ENCODE measurements around the gene WDCP. TPM values are rescaled to one million over a fixed set of nuclear protein-coding genes. Genes with fewer than 3 reads are reported as not detected.

WDCP gene
- total RNA-seq, 1 donor from 2014 or later, result 43.9 TPM

- Mint-ChIP-seq H3K27me3 (ENCODE audit: low read depth) (no peaks in the 10 kb centered on the region), H3K4me1 (peaks cover 26% of the 10 kb centered on the region), H3K4me3 (peak overlapping the region; percentile 98), H3K36me3 (ENCODE audit: low read depth) (peaks cover 8% of the 10 kb centered on the region), H3K9me3 (no peaks in the 10 kb centered on the region), H3K27ac (ENCODE audit: unreplicated experiment) (no peak overlapping the region)
- no peak for TF ChIP-seq CTCF (conservative IDR thresholded peaks at IDR 0.05)
- DNase-seq (ENCODE audit: low read depth, low spot score), result no peak
These were observed 38.0 kb upstream of the WDCP start for GRCh38 chr2:24085200-24085489.

- H3K4me3 Mint-ChIP-seq, result peak within 1 kb of the TSS; percentile 98
These were observed 37.4 kb upstream of the WDCP start, which contains the start of gene TP53I3 for GRCh38 chr2:24084386-24085199. TSS of gene TP53I3 (minus strand) at chr2:24084834. CDS start at chr2:24084326, 508 bp downstream.

GRCh38 chr2:24083567-24084385 lies 36.6 kb upstream of the WDCP start:
- Mint-ChIP-seq H3K4me3 (peak overlapping the region; percentile 98), H3K4me1 (peaks cover 26% of the 10 kb centered on the region), H3K36me3 (ENCODE audit: low read depth) (peaks cover 13% of the 10 kb centered on the region), H3K27ac (ENCODE audit: unreplicated experiment) (peak overlapping the region; percentile 99), H3K27me3 (ENCODE audit: low read depth) (no peaks in the 10 kb centered on the region), H3K9me3 (no peaks in the 10 kb centered on the region)
- no peak for TF ChIP-seq CTCF (conservative IDR thresholded peaks at IDR 0.05)
- DNase-seq (ENCODE audit: low read depth, low spot score), result no peak

More at GRCh38 chr2:24084386-24085199, 37.4 kb upstream of the WDCP start, which contains the start of gene TP53I3:
- H3K9me3 Mint-ChIP-seq, result no peaks in the 10 kb centered on the region
- H3K36me3 Mint-ChIP-seq (ENCODE audit: low read depth), result peaks cover 9% of the 10 kb centered on the region
- H3K27ac Mint-ChIP-seq (ENCODE audit: unreplicated experiment), result peak within 1 kb of the TSS; percentile 99
- peak; percentile 99 for TF ChIP-seq CTCF (conservative IDR thresholded peaks at IDR 0.05)
- peak; percentile 96 for DNase-seq (ENCODE audit: low read depth, low spot score)
- H3K4me1 Mint-ChIP-seq, result peaks cover 26% of the 10 kb centered on the region
- H3K27me3 Mint-ChIP-seq (ENCODE audit: low read depth), result no peaks in the 10 kb centered on the region

GRCh38 chr2:24082787-24083566 lies 35.8 kb upstream of the WDCP start:
- Mint-ChIP-seq H3K27me3 (ENCODE audit: low read depth) (no peaks in the 10 kb centered on the region), H3K27ac (ENCODE audit: unreplicated experiment) (peak overlapping the region; percentile 99), H3K9me3 (no peaks in the 10 kb centered on the region), H3K4me3 (peak overlapping the region; percentile 98), H3K36me3 (ENCODE audit: low read depth) (peaks cover 13% of the 10 kb centered on the region), H3K4me1 (peaks cover 27% of the 10 kb centered on the region)
- DNase-seq (ENCODE audit: low read depth, low spot score), result no peak
- no peak for TF ChIP-seq CTCF (conservative IDR thresholded peaks at IDR 0.05)

- H3K4me1 Mint-ChIP-seq, result peaks cover 42% of the 10 kb centered on the region
- DNase-seq (ENCODE audit: low read depth, low spot score), result no peak
- no peaks in the 10 kb centered on the region for H3K27me3 Mint-ChIP-seq (ENCODE audit: low read depth)
- H3K4me3 Mint-ChIP-seq, result peak overlapping the region; percentile 70
- H3K9me3 Mint-ChIP-seq, result no peaks in the 10 kb centered on the region
- no peak overlapping the region for H3K27ac Mint-ChIP-seq (ENCODE audit: unreplicated experiment)
- H3K36me3 Mint-ChIP-seq (ENCODE audit: low read depth), result peaks cover 13% of the 10 kb centered on the region
- no peak for TF ChIP-seq CTCF (conservative IDR thresholded peaks at IDR 0.05)
These were observed 33.5 kb upstream of the WDCP start for GRCh38 chr2:24080701-24081100.
